ENCODE results near the gene NOX4. TPM values are rescaled to one million over a fixed set of nuclear protein-coding genes. Genes with fewer than 3 reads are reported as not detected.
"Not testable (repeated sequence)": the region's sequence is repeated elsewhere in the genome, so short reads cannot be mapped to it uniquely, and the experiment has no call there.

Gene NOX4
- total RNA-seq, 1 donor from 2014 or later = not detected

- intact Hi-C loops (cut with micrococcal nuclease) = no loop called here
Observed at GRCh38 chr11:89463266-89463780, 27.9 kb downstream of the NOX4 start.

- intact Hi-C loops (cut with micrococcal nuclease) = no loop called here
Observed at GRCh38 chr11:89458716-89459115, 32.5 kb downstream of the NOX4 start.

GRCh38 chr11:89457190-89457589 lies 34.0 kb downstream of the NOX4 start:
- intact Hi-C loops (cut with micrococcal nuclease) = no loop called here

- intact Hi-C loops (cut with micrococcal nuclease) = no loop called here
Observed at GRCh38 chr11:89456681-89457080, 34.5 kb downstream of the NOX4 start.

GRCh38 chr11:89452780-89453179 lies 38.4 kb downstream of the NOX4 start:
- intact Hi-C loops (cut with micrococcal nuclease) = no loop called here

- intact Hi-C loops (cut with micrococcal nuclease) = no loop called here
Observed at GRCh38 chr11:89447845-89448244, 43.3 kb downstream of the NOX4 start.

- intact Hi-C loops (cut with micrococcal nuclease) = no loop called here
Observed at GRCh38 chr11:89443361-89444322, 47.5 kb downstream of the NOX4 start.

- intact Hi-C loops (cut with micrococcal nuclease) = no loop called here
Observed at GRCh38 chr11:89442801-89443200, 48.4 kb downstream of the NOX4 start.

GRCh38 chr11:89441606-89442005 lies 49.6 kb downstream of the NOX4 start:
- intact Hi-C loops (cut with micrococcal nuclease) = no loop called here

- intact Hi-C loops (cut with micrococcal nuclease) = no loop called here
Observed at GRCh38 chr11:89437317-89437716, 53.9 kb downstream of the NOX4 start.

- intact Hi-C loops (cut with micrococcal nuclease) = no loop called here
Observed at GRCh38 chr11:89436071-89436470, 55.1 kb downstream of the NOX4 start.

- intact Hi-C loops (cut with micrococcal nuclease) = no loop called here
Observed at GRCh38 chr11:89433278-89433677, 57.9 kb downstream of the NOX4 start.

GRCh38 chr11:89432182-89432581 lies 59.0 kb downstream of the NOX4 start:
- intact Hi-C loops (cut with micrococcal nuclease) = not testable (repeated sequence)

GRCh38 chr11:89426501-89426900 lies 64.7 kb downstream of the NOX4 start:
- intact Hi-C loops (cut with micrococcal nuclease) = not testable (repeated sequence)

- intact Hi-C loops (cut with micrococcal nuclease) = no loop called here
Observed at GRCh38 chr11:89421718-89422117, 69.5 kb downstream of the NOX4 start.

- intact Hi-C loops (cut with micrococcal nuclease) = no loop called here
Observed at GRCh38 chr11:89420981-89421380, 70.2 kb downstream of the NOX4 start.

- intact Hi-C loops (cut with micrococcal nuclease) = no loop called here
Observed at GRCh38 chr11:89416961-89417360, 74.2 kb downstream of the NOX4 start.

GRCh38 chr11:89411112-89411511 lies 80.1 kb downstream of the NOX4 start:
- intact Hi-C loops (cut with micrococcal nuclease) = not testable (repeated sequence)

- intact Hi-C loops (cut with micrococcal nuclease) = not testable (repeated sequence)
Observed at GRCh38 chr11:89410666-89411065, 80.5 kb downstream of the NOX4 start.

- intact Hi-C loops (cut with micrococcal nuclease) = not testable (repeated sequence)
Observed at GRCh38 chr11:89408441-89408840, 82.7 kb downstream of the NOX4 start.

GRCh38 chr11:89405629-89406028 lies 85.5 kb downstream of the NOX4 start:
- intact Hi-C loops (cut with micrococcal nuclease) = no loop called here

GRCh38 chr11:89391654-89392053 lies 99.5 kb downstream of the NOX4 start:
- intact Hi-C loops (cut with micrococcal nuclease) = not testable (repeated sequence)

GRCh38 chr11:89387501-89387900 lies 103.7 kb downstream of the NOX4 start:
- intact Hi-C loops (cut with micrococcal nuclease) = not testable (repeated sequence)

Measured in T-helper 1 cell treated with Interleukin-12 subunit alpha and Interleukin-12 subunit beta and Interleukin-4 antibody, amounts not matched to agents 30 ng/mL and 1 ng/mL, for 36 hours (primary cell).